Common myeloid progenitor, CD34-positive (primary cell): ENCODE data around the gene DPYSL3. TPM values are rescaled to one million over a fixed set of nuclear protein-coding genes. Genes with fewer than 3 reads are reported as not detected.
"Not testable (repeated sequence)": the region's sequence is repeated elsewhere in the genome, so short reads cannot be mapped to it uniquely, and the experiment has no call there.

ENCODE experiments used
- CTCF ChIA-PET: fragments of 350-600 bp; sonication (Branson Sonifier 250); formaldehyde crosslinking; loops from one replicate; lab custom pipeline; 2021; ENCODE audit warnings: antibody characterized with exemption; lab: Charles Lee
- POLR2A ChIA-PET: fragments of 350-600 bp; sonication (Branson Sonifier 250); formaldehyde crosslinking; loops from one replicate; lab custom pipeline; 2021; ENCODE audit warnings: antibody characterized with exemption; lab: Charles Lee
- DNase-seq, 3 donors: peaks; one replicate each; pipeline versions ENCODE4 v3.0.0 to v3.0.0-alpha.2; 2013
- H3K27ac ChIP-seq, 2 experiments: 1 replicate in 1 of 2; 2 replicates in 1 of 2; pipeline ENCODE4 v1.7.0; 2013; ENCODE audit warnings: inconsistent platforms in 2 of 2, low read length in 2 of 2, mild to moderate bottlenecking in 2 of 2, low read depth in 1 of 2, moderate library complexity in 1 of 2; ENCODE audit not compliant: severe bottlenecking in 2 of 2, insufficient read depth in 1 of 2, poor library complexity in 1 of 2
- H3K27me3 ChIP-seq, 5 experiments: replicated peaks in 2 of 5; 1 replicate in 3 of 5; 2 replicates in 2 of 5; pipeline versions ENCODE4 v1.6.1 to v1.7.0; 2013; ENCODE audit warnings: low read length in 4 of 5, mild to moderate bottlenecking in 2 of 5, moderate library complexity in 2 of 5, inconsistent platforms in 1 of 5; ENCODE audit not compliant: insufficient read depth in 5 of 5, control insufficient read depth in 4 of 5
- H3K36me3 ChIP-seq, 4 experiments: 1 replicate in 2 of 4; 2 replicates in 2 of 4; pipeline versions ENCODE4 v1.6.1 to v1.7.0; 2013; ENCODE audit warnings: low read length in 3 of 4, control low read depth in 1 of 4, mild to moderate bottlenecking in 1 of 4; ENCODE audit not compliant: control insufficient read depth in 4 of 4, insufficient read depth in 4 of 4
- H3K4me1 ChIP-seq, 4 experiments: 1 replicate in 3 of 4; 2 replicates in 1 of 4; pipeline versions ENCODE4 v1.6.1 to v1.7.1; 2013; ENCODE audit warnings: low read length in 3 of 4, mild to moderate bottlenecking in 3 of 4, control low read depth in 1 of 4, inconsistent platforms in 1 of 4, moderate library complexity in 1 of 4; ENCODE audit not compliant: control insufficient read depth in 4 of 4, insufficient read depth in 4 of 4; ENCODE audit errors: control extremely low read depth in 1 of 4
- H3K4me3 ChIP-seq, 7 experiments: 1 replicate in 4 of 7; 2 replicates in 3 of 7; pipeline versions ENCODE4 v1.5.1 to v1.7.0; 2013; ENCODE audit warnings: mild to moderate bottlenecking in 7 of 7, low read length in 6 of 7, moderate library complexity in 6 of 7, inconsistent platforms in 2 of 7, low read depth in 2 of 7, control low read depth in 1 of 7; ENCODE audit not compliant: insufficient read depth in 4 of 7, control insufficient read depth in 1 of 7; ENCODE audit errors: extremely low read depth in 1 of 7
- H3K9me3 ChIP-seq, 5 experiments: 1 replicate in 4 of 5; 2 replicates in 1 of 5; pipeline versions ENCODE4 v1.6.1 to v1.7.1; 2013; ENCODE audit warnings: low read length in 4 of 5, mild to moderate bottlenecking in 2 of 5, inconsistent platforms in 1 of 5, low read depth in 1 of 5, moderate library complexity in 1 of 5; ENCODE audit not compliant: control insufficient read depth in 4 of 5, insufficient read depth in 2 of 5; ENCODE audit errors: control extremely low read depth in 1 of 5
- WGBS: methylation state at CpG from one replicate; pipeline ENCODE4 v1.1.5; 2013; ENCODE audit not compliant: insufficient coverage; 5-methylcytosine and 5-hydroxymethylcytosine counted together
- polyA plus RNA-seq: library from polyadenylated mRNA; unstranded; fragments of 120-200 nt; gene quantifications from one replicate; pipeline ENCODE4 v1.2.1, GENCODE V29; 2013

DPYSL3 gene
- 60.5 TPM for polyA plus RNA-seq

DNA sequence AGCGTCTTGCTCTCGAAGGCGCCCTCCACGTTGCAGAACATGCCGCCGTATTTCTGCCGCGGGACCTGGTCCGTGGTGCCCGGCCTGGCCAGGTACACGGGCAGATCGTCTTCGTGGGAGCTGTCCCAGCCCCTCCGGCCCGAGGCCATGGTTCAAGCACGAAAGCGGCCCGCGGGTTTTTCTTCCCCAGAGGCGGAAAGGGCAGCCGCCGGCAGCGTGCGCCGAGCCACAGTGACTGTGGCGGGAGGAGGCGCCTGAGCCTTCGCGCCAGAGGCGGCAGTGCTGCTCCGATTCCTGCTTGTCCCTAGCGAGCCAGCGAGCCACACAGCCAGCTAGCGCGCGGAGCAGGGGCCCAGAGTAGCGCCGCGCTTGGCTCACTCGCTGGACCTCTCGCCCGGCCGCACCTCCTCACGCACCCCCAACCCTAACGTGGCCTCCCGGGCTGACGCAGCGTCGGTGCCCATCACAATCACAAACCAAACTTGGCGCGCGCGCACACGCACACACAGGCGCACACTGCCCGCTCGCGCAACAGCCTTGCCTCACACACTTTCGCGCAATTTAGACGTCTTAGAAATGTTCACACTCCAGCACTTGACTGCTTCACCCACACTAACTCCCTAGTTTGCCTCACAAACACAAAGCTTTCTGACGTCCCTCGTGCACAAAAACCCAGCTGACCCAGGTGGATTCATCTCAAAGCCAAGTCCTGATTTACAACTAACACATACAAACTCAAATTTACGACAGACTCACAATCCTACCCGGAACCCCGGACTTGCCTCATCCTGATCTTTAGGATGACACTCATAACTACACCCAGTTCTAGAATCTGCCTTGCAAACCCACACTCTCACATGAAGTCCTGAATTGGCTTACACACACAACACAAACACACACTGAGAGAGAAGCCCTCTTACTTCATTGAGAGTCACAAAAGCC, at the start of gene DPYSL3:
Gene DPYSL3 (minus strand): TSS at position 359 of the 942 bp plus-strand sequence. CDS start 210 bp downstream, at position 149.
- H3K27me3 ChIP-seq, result peaks cover 13 to 45% (median 23%) of the 10 kb centered on the region in 5 experiments
- 3% methylated on average over 62 of the region's 66 CpGs for WGBS
- no peaks in the 10 kb centered on the region for H3K36me3 ChIP-seq
- ChIA-PET POLR2A (no interaction called here), CTCF (interaction anchor here (0.7 to 3.1 kb wide), 7 partner anchors 22 to 50 kb away, joined by 3 to 16 read pairs (median 3); no protein-coding TSS in a partner anchor)
- DNase-seq, result peak; percentile 56 to 78 (median 65)
- no peaks in the 10 kb centered on the region for H3K9me3 ChIP-seq
- H3K4me1 ChIP-seq, result peaks cover 0 to 26% (median 15%) of the 10 kb centered on the region in 4 experiments
- peak within 1 kb of the TSS; percentile 28 to 77 (median 66) for H3K4me3 ChIP-seq
- no peak within 1 kb of the TSS for H3K27ac ChIP-seq

DNA sequence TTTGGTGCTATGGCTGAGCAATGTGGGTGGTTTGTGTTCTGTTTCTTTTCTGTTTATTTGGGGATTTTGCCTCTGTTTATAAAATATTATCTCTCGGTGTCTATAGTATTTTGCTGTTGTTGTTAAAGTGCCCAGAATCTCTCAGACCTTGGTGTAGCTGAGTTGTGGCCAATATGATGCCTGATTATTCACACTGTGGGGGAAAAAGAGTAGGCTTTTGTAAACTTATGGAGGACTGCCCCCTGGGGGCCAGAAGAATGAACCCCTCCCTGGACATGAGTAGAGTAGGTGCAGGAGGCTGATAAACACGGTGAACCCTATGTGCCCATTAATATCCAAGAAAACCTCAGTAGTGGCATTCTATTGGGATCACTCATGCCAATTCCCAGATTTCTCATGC, 49.0 kb upstream of the DPYSL3 start:
- ChIA-PET POLR2A (no interaction called here), CTCF (interaction anchor here (0.7 to 6.3 kb wide), 16 partner anchors 13 to 335 kb away, joined by 3 to 115 read pairs (median 4); no protein-coding TSS in a partner anchor)
- 29% methylated on average over 2 of the region's 2 CpGs for WGBS
- Histone ChIP-seq H3K4me3 (no peak overlapping the region), H3K27ac (no peak overlapping the region), H3K36me3 (no peaks in the 10 kb centered on the region), H3K9me3 (no peaks in the 10 kb centered on the region), H3K4me1 (peaks cover 0 to 5% (median 1%) of the 10 kb centered on the region in 4 experiments), H3K27me3 (peaks cover 0 to 3% (median 0%) of the 10 kb centered on the region in 5 experiments)
- DNase-seq, result peak; percentile 73 to 87 (median 81)

DNA sequence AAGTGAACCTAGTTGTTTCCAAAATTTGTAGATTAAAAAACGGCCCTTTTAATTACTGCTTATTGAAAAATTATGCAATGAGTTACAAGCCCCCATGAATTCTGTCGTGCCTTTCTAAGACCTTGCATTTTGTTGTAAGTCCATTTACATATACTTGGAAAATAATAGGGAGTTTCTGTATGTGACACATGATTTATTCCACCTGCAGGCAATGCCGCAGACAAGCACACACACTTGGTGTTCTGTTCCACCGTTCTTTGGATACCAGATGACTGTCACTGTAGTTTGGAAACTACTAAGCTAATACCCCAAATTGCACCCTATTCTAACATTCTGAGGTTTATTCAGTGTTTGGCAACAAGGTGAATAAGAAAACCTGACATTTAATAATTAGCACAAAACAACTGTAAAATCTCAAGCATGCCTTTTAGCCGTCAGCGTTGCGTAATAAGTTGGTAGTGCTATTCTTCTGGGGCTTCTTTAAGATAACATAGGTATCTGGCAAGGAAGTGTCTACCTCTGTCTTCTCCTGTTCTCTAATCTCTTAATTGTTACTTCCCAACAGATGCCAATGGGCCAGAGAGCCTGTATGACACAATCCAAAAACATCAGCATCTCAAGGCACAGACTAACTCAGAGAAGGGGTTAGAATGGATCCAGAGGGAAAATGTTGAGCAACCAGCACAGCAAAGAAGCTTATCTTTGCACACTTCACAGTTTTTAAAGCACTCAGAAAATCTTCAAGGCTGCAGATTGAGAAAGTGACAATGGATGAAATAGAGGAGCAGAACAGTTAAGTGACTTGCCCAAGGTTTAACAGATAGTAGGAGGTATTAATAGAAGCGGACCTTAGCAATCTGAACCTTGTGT, 48.2 kb upstream of the DPYSL3 start:
- Histone ChIP-seq H3K27me3 (peaks cover 0 to 3% (median 0%) of the 10 kb centered on the region in 5 experiments), H3K27ac (no peak overlapping the region), H3K4me3 (no peak overlapping the region), H3K4me1 (peaks cover 0 to 5% (median 1%) of the 10 kb centered on the region in 4 experiments), H3K9me3 (no peaks in the 10 kb centered on the region), H3K36me3 (no peaks in the 10 kb centered on the region)
- no peak for DNase-seq
- CTCF ChIA-PET, result interaction anchor here (0.6 to 6.3 kb wide), 15 partner anchors 9 to 334 kb away, joined by 3 to 115 read pairs (median 4); no protein-coding TSS in a partner anchor
- 91% methylated on average over 5 of the region's 8 CpGs for WGBS
- POLR2A ChIA-PET, result no interaction called here

- Histone ChIP-seq H3K4me1 (peaks cover 0 to 9% (median 4%) of the 10 kb centered on the region in 4 experiments), H3K4me3 (no peak overlapping the region), H3K9me3 (no peaks in the 10 kb centered on the region), H3K27me3 (peaks cover 0 to 3% (median 0%) of the 10 kb centered on the region in 5 experiments), H3K36me3 (no peaks in the 10 kb centered on the region), H3K27ac (no peak overlapping the region)
- WGBS, result 50% methylated on average over 6 of the region's 7 CpGs
- ChIA-PET POLR2A (no interaction called here), CTCF (interaction anchor here (1.0 to 2.0 kb wide), 5 partner anchors 14 to 102 kb away, joined by 3 to 9 read pairs (median 5); no protein-coding TSS in a partner anchor)
- DNase-seq, result peak in 2 of 3 donors; percentile 51 to 64
Measured at GRCh38 chr5:147555176-147555575, 45.3 kb upstream of the DPYSL3 start.

GRCh38 chr5:147554261-147554817, 44.5 kb upstream of the DPYSL3 start:
- Histone ChIP-seq H3K9me3 (peaks cover 0 to 3% (median 0%) of the 10 kb centered on the region in 5 experiments), H3K27me3 (no peaks in the 10 kb centered on the region), H3K36me3 (no peaks in the 10 kb centered on the region), H3K4me3 (no peak overlapping the region), H3K27ac (no peak overlapping the region), H3K4me1 (peaks cover 0 to 9% (median 4%) of the 10 kb centered on the region in 4 experiments)
- POLR2A ChIA-PET, result no interaction called here
- CTCF ChIA-PET, result interaction anchor here (1.0 to 2.0 kb wide), 6 partner anchors 13 to 330 kb away, joined by 3 to 9 read pairs (median 3); no protein-coding TSS in a partner anchor
- peak in 2 of 3 donors; percentile 47 to 60 for DNase-seq
- WGBS, result 90% methylated on average over 7 of the region's 7 CpGs

- H3K27ac ChIP-seq, H3K4me1 ChIP-seq, H3K36me3 ChIP-seq, H3K27me3 ChIP-seq, H3K4me3 ChIP-seq, DNase-seq, H3K9me3 ChIP-seq, POLR2A ChIA-PET: not testable (repeated sequence)
- 93% methylated on average over 2 of the region's 5 CpGs for WGBS
- CTCF ChIA-PET, result interaction anchor here (1.2 to 2.0 kb wide), 5 partner anchors 15 to 330 kb away, joined by 3 to 9 read pairs (median 3); no protein-coding TSS in a partner anchor
Measured at GRCh38 chr5:147553817-147554216, 43.9 kb upstream of the DPYSL3 start.
